Endothelial cell of umbilical vein (primary cell): Measurements from ENCODE around the gene ZBTB22. TPM values are rescaled to one million over a fixed set of nuclear protein-coding genes. Genes with fewer than 3 reads are reported as not detected.

ENCODE experiments used
- BruUV-seq: library from RNA; stranded (reverse); fragments of 400-500 nt; replicated peaks from 2 replicates; lab custom pipeline; 2021; lab: Mats Ljungman, UMichigan
- CTCF ChIA-PET: fragments of 300-600, 350-600 bp; sonication (Branson Sonifier 250); formaldehyde crosslinking; loops from one replicate; lab custom pipeline; 2021; ENCODE audit warnings: antibody characterized with exemption, inconsistent platforms; lab: Charles Lee
- POLR2A ChIA-PET: fragments of 300-600, 350-600 bp; sonication (Branson Sonifier 250); formaldehyde crosslinking; loops from one replicate; lab custom pipeline; 2021; ENCODE audit warnings: antibody characterized with exemption, inconsistent platforms; lab: Charles Lee
- DNase-seq: peaks from one replicate; pipeline ENCODE4 v3.0.0-alpha.2; 2011; ENCODE audit warnings: low read depth, low spot score
- FAIRE-seq: peaks from 2 replicates; lab custom pipeline; 2011; peaks lifted over from hg19 to GRCh38; lab: Jason Lieb, UNC
- H2AFZ ChIP-seq: 2 replicates; pipeline ENCODE4 v1.6.0; 2012; ENCODE audit warnings: low read depth, low read length, control low read depth, inconsistent platforms
- H3K27ac ChIP-seq: 2 replicates; pipeline ENCODE4 v1.5.1; 2011; ENCODE audit warnings: low read depth, mild to moderate bottlenecking, control low read depth, low read length, moderate library complexity; ENCODE audit not compliant: insufficient read depth
- H3K27me3 ChIP-seq, 2 experiments: 2 replicates each; pipeline versions ENCODE4 v1.6.0 to v1.6.1; 2011; ENCODE audit warnings: low read length in 2 of 2, mixed read lengths in 1 of 2; ENCODE audit not compliant: control insufficient read depth in 2 of 2, insufficient read depth in 2 of 2
- H3K36me3 ChIP-seq, 2 experiments: 2 replicates in 1 of 2; 3 replicates in 1 of 2; pipeline ENCODE4 v1.5.1; 2011; ENCODE audit warnings: low read length in 2 of 2, mild to moderate bottlenecking in 1 of 2, moderate library complexity in 1 of 2; ENCODE audit not compliant: control insufficient read depth in 2 of 2, insufficient read depth in 2 of 2; ENCODE audit errors: extremely low read depth in 1 of 2
- H3K4me1 ChIP-seq: 3 replicates; pipeline ENCODE4 v1.5.1; 2011; ENCODE audit warnings: mild to moderate bottlenecking, low read length; ENCODE audit not compliant: control insufficient read depth, insufficient read depth; ENCODE audit errors: extremely low read depth
- H3K4me2 ChIP-seq: 2 replicates; pipeline ENCODE4 v1.6.1; 2011; ENCODE audit warnings: low read length, control low read depth, mixed read lengths; ENCODE audit not compliant: insufficient read depth
- H3K4me3 ChIP-seq, 3 experiments: fragments of 200-600 bp in 1 of 3; sonication (generic), shearing (Covaris generic) in 1 of 3; replicated peaks in 1 of 3; 2 replicates each; pipeline ENCODE4 v1.5.1; 2011 to 2016; ENCODE audit warnings: control low read depth in 3 of 3, low read length in 3 of 3, mild to moderate bottlenecking in 2 of 3, inconsistent platforms in 1 of 3, low read depth in 1 of 3, moderate library complexity in 1 of 3; ENCODE audit not compliant: insufficient read depth in 1 of 3
- H3K79me2 ChIP-seq: 2 replicates; pipeline ENCODE4 v1.6.0; 2012; ENCODE audit warnings: low read length, inconsistent platforms; ENCODE audit not compliant: control insufficient read depth, insufficient read depth
- H3K9ac ChIP-seq: replicated peaks from 2 replicates; pipeline ENCODE3; 2011; ENCODE audit warnings: low read length, control low read depth; ENCODE audit not compliant: insufficient read depth; ENCODE audit errors: extremely low read depth
- H3K9me1 ChIP-seq: replicated peaks from 3 replicates; pipeline ENCODE4 v1.6.0; 2011; ENCODE audit warnings: mild to moderate bottlenecking, low read length; ENCODE audit not compliant: control insufficient read depth, insufficient read depth; ENCODE audit errors: extremely low read depth
- H3K9me3 ChIP-seq: replicated peaks from 2 replicates; pipeline ENCODE4 v1.5.1; 2012; ENCODE audit warnings: low read length, inconsistent platforms; ENCODE audit not compliant: control insufficient read depth, insufficient read depth
- H4K20me1 ChIP-seq: replicated peaks from 2 replicates; pipeline ENCODE3; 2011; ENCODE audit warnings: mild to moderate bottlenecking, low read length; ENCODE audit not compliant: control insufficient read depth, insufficient read depth; ENCODE audit errors: extremely low read depth
- EZH2 ChIP-seq: IDR thresholded peaks from 2 replicates; pipeline ENCODE4 v1.6.1; 2012; ENCODE audit warnings: borderline replicate concordance, low read depth, mild to moderate bottlenecking, moderate library complexity, low read length, inconsistent platforms; ENCODE audit not compliant: severe bottlenecking
- FOS ChIP-seq: IDR thresholded peaks from 2 replicates; pipeline ENCODE4 v1.6.1; 2011; ENCODE audit warnings: mild to moderate bottlenecking, low read length, moderate library complexity, borderline replicate concordance; ENCODE audit not compliant: insufficient read depth
- GATA2 ChIP-seq: IDR thresholded peaks from 2 replicates; pipeline ENCODE4 v1.7.0; 2011; ENCODE audit warnings: low read depth, mild to moderate bottlenecking, moderate library complexity, mixed read lengths, low read length; ENCODE audit not compliant: insufficient read length, insufficient read depth
- JUN ChIP-seq: IDR thresholded peaks from 2 replicates; pipeline ENCODE4 v1.6.1; 2011; ENCODE audit warnings: borderline replicate concordance, low read depth; ENCODE audit not compliant: insufficient read length, insufficient read depth
- MYC ChIP-seq: IDR thresholded peaks from one replicate; pipeline ENCODE4 v1.6.1; 2011; ENCODE audit warnings: mild to moderate bottlenecking, low read depth, low read length
- POLR2A ChIP-seq: IDR thresholded peaks from 2 replicates; pipeline ENCODE4 v1.6.1; 2012; ENCODE audit warnings: low read depth, mild to moderate bottlenecking, control low read depth, low read length
- POLR2AphosphoS5 ChIP-seq: IDR thresholded peaks from 2 replicates; pipeline ENCODE4 v1.6.1; 2012; ENCODE audit warnings: low read depth, mild to moderate bottlenecking, control low read depth, low read length, moderate library complexity; ENCODE audit not compliant: insufficient read depth
- dilution Hi-C: fragments of 300-500 bp; cut with MboI; formaldehyde crosslinking; loops from one replicate; pipeline ENCODE4 v1.15.0; 2019; ENCODE audit warnings: low sequenced_read_pairs; ENCODE audit not compliant: extremely low pct_ligation_motif_present
- intact Hi-C: fragments of 100-400 bp; cut with micrococcal nuclease; formaldehyde crosslinking; loops from one replicate; pipeline ENCODE4 v1.10.0; 2022
- polyA plus RNA-seq, 4 experiments: library from polyadenylated mRNA; depleted of rRNA in 3 of 4; stranded (reverse) in 3 of 4; unstranded in 1 of 4; fragments of >200 nt; gene quantifications; 2 replicates each; pipeline versions ENCODE4 v1.2.1 to v1.2.3, GENCODE V29; 2011 to 2012; ENCODE audit warnings: missing spikeins in 1 of 4
- total RNA-seq: library from RNA; stranded (reverse); gene quantifications from 2 replicates; pipeline ENCODE4 v1.2.3, GENCODE V29; 2021
- TF ChIP-seq, protein P1 (sequence below): IDR thresholded peaks from 2 replicates; pipeline ENCODE4 v1.6.1; 2011; ENCODE audit not compliant: insufficient read depth, insufficient read length
- TF ChIP-seq, protein P2 (sequence below), 2 donors: IDR thresholded peaks; 1 replicate in 1 of 2; 2 replicates in 1 of 2; pipeline ENCODE4 v1.5.1; 2011; ENCODE audit warnings: low read length in 2 of 2, mild to moderate bottlenecking in 2 of 2, moderate library complexity in 2 of 2, control low read depth in 1 of 2, inconsistent platforms in 1 of 2, low read depth in 1 of 2; ENCODE audit not compliant: insufficient read depth in 1 of 2; ENCODE audit errors: extremely low read depth in 1 of 2

The ZBTB22 gene
- total and polyA plus RNA-seq, 2 donors (not counting 3 experiments of a cell fraction or from before 2014, with no cell fraction given) = 12.6 to 15.4 TPM

DNA sequence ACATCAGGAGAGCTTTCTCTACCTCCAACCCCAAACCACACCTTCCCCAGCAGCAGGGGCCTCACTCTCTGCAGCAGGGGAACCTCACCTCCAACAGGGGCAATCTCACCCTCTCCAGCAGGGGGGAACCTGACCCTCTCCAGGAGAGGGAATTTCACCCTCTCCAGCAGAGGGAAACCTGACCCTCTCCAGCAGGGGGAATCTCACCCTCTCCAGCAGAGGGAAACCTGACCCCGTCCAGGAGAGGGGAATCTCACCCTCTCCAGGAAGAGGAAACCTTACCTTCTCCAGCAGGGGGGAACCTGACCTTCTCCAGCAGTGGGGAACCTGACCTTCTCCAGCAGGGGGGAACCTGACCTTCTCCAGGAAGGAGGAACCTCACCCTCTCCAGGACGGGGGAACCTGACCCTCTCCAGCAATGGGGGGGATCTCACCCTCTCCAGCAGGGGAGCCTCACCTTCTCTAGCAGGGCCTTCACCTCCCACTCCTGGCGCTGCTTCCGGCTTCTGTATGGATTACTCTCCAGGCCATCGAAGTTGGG is 37.5 kb downstream of the ZBTB22 start:
- TF ChIP-seq, protein P1, sequence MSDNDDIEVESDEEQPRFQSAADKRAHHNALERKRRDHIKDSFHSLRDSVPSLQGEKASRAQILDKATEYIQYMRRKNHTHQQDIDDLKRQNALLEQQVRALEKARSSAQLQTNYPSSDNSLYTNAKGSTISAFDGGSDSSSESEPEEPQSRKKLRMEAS = no peak
- no peak for TF ChIP-seq JUN
- peak; percentile 12 for TF ChIP-seq POLR2AphosphoS5
- TF ChIP-seq POLR2A = no peak
- TF ChIP-seq, protein P2, sequence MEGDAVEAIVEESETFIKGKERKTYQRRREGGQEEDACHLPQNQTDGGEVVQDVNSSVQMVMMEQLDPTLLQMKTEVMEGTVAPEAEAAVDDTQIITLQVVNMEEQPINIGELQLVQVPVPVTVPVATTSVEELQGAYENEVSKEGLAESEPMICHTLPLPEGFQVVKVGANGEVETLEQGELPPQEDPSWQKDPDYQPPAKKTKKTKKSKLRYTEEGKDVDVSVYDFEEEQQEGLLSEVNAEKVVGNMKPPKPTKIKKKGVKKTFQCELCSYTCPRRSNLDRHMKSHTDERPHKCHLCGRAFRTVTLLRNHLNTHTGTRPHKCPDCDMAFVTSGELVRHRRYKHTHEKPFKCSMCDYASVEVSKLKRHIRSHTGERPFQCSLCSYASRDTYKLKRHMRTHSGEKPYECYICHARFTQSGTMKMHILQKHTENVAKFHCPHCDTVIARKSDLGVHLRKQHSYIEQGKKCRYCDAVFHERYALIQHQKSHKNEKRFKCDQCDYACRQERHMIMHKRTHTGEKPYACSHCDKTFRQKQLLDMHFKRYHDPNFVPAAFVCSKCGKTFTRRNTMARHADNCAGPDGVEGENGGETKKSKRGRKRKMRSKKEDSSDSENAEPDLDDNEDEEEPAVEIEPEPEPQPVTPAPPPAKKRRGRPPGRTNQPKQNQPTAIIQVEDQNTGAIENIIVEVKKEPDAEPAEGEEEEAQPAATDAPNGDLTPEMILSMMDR (IDR thresholded peaks at IDR 0.05; ENCODE audit: extremely low read depth in 1 of 2, insufficient read depth in 1 of 2, low read depth in 1 of 2, low read length in 2 of 2) = peak; percentile 79 to 90
- TF ChIP-seq GATA2 = no peak
- TF ChIP-seq FOS = no peak
- TF ChIP-seq EZH2 = no peak
- no peak for TF ChIP-seq MYC
- Histone ChIP-seq H3K9ac (no peak overlapping the region), H3K9me1 (no peaks in the 10 kb centered on the region), H3K4me1 (peaks cover 17% of the 10 kb centered on the region), H3K4me3 (no peak overlapping the region), H4K20me1 (no peaks in the 10 kb centered on the region), H2AFZ (no peak overlapping the region), H3K36me3 (peaks cover 0 to 33% of the 10 kb centered on the region in 2 experiments), H3K79me2 (peaks cover 8% of the 10 kb centered on the region), H3K9me3 (no peaks in the 10 kb centered on the region), H3K27me3 (no peaks in the 10 kb centered on the region), H3K27ac (no peak overlapping the region), H3K4me2 (no peak overlapping the region)
- peak; percentile 24 for FAIRE-seq
- dilution Hi-C loops (no loop called here), intact Hi-C loops (loop anchor here (1.0 kb wide), 3 partner anchors 19 to 127 kb away; no protein-coding TSS in a partner anchor)
- ChIA-PET CTCF (interaction anchor here (1.0 to 4.0 kb wide), 3 partner anchors 9 to 19 kb away, joined by 4 to 39 read pairs (median 7); partner anchors contain the start of genes PFDN6, RGL2 and WDR46), POLR2A (no interaction called here)
- no TSS peak for BruUV-seq
- peak; percentile 64 for DNase-seq
